Measurements from ENCODE around the gene TRAF3IP1.
"Not testable (repeated sequence)": the region's sequence is repeated elsewhere in the genome, so short reads cannot be mapped to it uniquely, and the experiment has no call there.

TRAF3IP1 gene

DNA sequence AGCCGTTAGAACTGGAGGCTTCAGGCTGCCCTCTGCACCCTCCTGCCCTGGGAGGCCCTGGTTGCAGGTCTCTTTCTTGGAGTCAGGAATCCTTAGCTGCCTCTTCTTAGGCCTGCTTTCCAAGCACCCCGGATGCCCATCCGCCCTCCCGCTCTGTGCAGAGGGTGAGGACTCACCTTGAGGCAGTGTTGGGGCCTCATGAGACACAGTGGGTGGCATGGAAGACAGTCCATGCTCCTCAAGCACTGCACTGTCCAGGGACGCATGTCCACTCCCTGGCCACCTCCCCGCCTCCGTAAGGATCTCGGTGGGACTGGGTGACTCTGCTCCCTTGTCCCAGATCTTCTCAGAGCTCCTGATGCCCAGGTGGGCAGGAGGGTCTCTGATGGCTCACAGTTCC lies 5.7 kb upstream of the TRAF3IP1 start:
- H3K9me3 ChIP-seq (ENCODE audit: control insufficient read depth, low read length) = no peaks in the 10 kb centered on the region
- no peaks in the 10 kb centered on the region for H3K4me1 ChIP-seq (ENCODE audit: control insufficient read depth, insufficient read depth, low read length, poor library complexity, severe bottlenecking)
- no peaks in the 10 kb centered on the region for H3K36me3 ChIP-seq (ENCODE audit: control insufficient read depth, insufficient read depth, low read length)
- WGBS, 2 experiments (ENCODE audit: insufficient coverage in 2 of 2) = 93 to 96% methylated on average over 6 to 7 of the region's 8 CpGs
- no peak overlapping the region for H3K4me3 ChIP-seq (ENCODE audit: extremely low read depth, insufficient read depth, low read length, poor library complexity, severe bottlenecking)
- H3K27ac ChIP-seq (ENCODE audit: low read depth, low read length, severe bottlenecking) = no peak overlapping the region

DNA sequence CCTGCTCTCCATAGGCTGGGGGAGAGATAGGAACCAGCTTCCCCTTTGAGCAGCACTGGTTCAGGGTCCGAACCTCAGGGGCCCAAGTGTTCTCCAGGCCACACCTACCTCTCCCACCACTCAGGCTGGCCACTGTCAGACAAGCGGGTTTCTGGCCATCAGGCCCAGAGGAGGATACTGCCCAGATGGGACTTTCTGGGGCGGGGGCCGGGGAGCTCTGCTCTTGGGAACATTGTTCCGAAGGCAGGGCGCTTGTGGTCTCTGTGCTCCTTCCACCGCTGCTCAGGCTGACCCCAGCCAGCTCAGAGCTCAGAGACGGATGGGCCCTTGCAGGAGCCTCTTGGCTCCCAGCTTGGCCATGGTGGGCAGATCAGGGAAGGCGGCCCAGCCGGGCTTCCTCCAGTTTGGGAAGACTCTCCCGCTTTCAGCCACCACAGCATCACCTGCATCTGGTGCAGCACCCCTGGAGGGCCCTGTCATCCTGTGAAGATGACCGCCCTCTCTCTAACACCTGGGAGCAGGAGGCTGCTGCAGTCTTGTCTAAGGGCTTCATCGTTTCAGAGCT lies 5.2 kb upstream of the TRAF3IP1 start:
- 90 to 92% methylated on average over 13 of the region's 13 CpGs for WGBS, 2 experiments (ENCODE audit: insufficient coverage in 2 of 2)
- Histone ChIP-seq H3K36me3 (ENCODE audit: control insufficient read depth, insufficient read depth, low read length) (no peaks in the 10 kb centered on the region), H3K4me3 (ENCODE audit: extremely low read depth, insufficient read depth, low read length, poor library complexity, severe bottlenecking) (no peak overlapping the region), H3K4me1 (ENCODE audit: control insufficient read depth, insufficient read depth, low read length, poor library complexity, severe bottlenecking) (no peaks in the 10 kb centered on the region), H3K27ac (ENCODE audit: low read depth, low read length, severe bottlenecking) (no peak overlapping the region), H3K9me3 (ENCODE audit: control insufficient read depth, low read length) (no peaks in the 10 kb centered on the region)

DNA sequence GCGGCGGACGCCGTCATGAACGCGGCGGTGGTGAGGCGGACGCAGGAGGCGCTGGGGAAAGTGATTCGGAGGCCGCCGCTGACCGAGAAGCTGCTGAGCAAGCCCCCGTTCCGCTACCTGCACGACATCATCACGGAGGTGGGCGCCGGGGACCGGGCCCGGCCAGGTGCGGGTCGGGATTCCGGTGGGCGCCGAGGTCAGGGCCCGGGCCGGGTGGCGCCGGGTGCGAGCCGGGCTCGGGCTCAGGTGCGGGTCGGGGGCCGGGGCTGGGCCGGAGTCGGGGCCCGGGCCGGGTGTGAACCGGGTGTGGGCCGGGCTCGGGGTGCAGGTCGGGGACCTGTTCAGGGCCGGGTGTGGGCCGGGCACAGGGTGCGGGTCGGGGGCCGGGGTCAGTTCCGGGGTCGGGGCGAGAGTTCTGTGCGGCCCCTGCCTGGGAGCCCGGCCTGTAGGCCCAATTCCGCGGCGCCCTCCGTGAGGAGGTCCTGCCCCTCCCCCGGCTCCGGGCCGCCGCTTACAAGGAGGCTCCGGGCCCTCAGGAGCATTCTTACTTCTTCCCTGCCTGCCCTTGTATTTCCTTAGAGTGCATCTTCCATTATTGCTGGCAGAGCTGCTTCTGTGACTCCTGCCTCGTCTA lies 447 bp downstream of the TRAF3IP1 start:
- no peaks in the 10 kb centered on the region for H3K4me1 ChIP-seq (ENCODE audit: control insufficient read depth, insufficient read depth, low read length, poor library complexity, severe bottlenecking)
- H3K36me3 ChIP-seq (ENCODE audit: control insufficient read depth, insufficient read depth, low read length) = peaks cover 26% of the 10 kb centered on the region
- peak overlapping the region; percentile 55 for H3K4me3 ChIP-seq (ENCODE audit: extremely low read depth, insufficient read depth, low read length, poor library complexity, severe bottlenecking)
- no peaks in the 10 kb centered on the region for H3K9me3 ChIP-seq (ENCODE audit: control insufficient read depth, low read length)
- 1% methylated on average over 29 to 63 of the region's 65 CpGs for whole genome bisulfite sequencing, 2 experiments (ENCODE audit: insufficient coverage in 2 of 2)
- no peak overlapping the region for H3K27ac ChIP-seq (ENCODE audit: low read depth, low read length, severe bottlenecking)

DNA sequence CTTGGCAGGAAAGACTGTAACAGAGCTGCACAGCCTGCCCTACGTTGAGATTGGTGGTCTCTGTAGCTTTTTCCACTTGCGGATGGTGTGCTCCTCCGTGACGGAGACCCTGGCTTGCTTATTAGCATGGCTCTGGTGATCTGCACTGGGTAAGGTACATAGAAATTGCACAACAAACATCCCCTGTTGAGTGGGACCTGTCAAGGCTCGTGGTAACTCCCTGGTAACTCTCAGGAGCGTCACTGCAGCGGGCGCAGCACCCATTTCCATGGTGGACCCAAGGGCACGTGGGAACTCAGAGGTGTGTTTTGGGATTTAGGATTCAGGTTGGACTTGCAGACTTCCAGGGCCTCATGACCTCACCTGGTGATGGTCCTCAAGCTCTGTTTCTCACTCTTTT lies 1.1 kb downstream of the TRAF3IP1 start:
- Histone ChIP-seq H3K4me1 (ENCODE audit: control insufficient read depth, insufficient read depth, low read length, poor library complexity, severe bottlenecking) (no peaks in the 10 kb centered on the region), H3K9me3 (ENCODE audit: control insufficient read depth, low read length) (no peaks in the 10 kb centered on the region), H3K27ac (ENCODE audit: low read depth, low read length, severe bottlenecking) (no peak overlapping the region), H3K4me3 (ENCODE audit: extremely low read depth, insufficient read depth, low read length, poor library complexity, severe bottlenecking) (peak overlapping the region; percentile 55), H3K36me3 (ENCODE audit: control insufficient read depth, insufficient read depth, low read length) (peaks cover 29% of the 10 kb centered on the region)
- 81 to 100% methylated on average over 4 to 7 of the region's 9 CpGs for WGBS, 2 experiments (ENCODE audit: insufficient coverage in 2 of 2)

DNA sequence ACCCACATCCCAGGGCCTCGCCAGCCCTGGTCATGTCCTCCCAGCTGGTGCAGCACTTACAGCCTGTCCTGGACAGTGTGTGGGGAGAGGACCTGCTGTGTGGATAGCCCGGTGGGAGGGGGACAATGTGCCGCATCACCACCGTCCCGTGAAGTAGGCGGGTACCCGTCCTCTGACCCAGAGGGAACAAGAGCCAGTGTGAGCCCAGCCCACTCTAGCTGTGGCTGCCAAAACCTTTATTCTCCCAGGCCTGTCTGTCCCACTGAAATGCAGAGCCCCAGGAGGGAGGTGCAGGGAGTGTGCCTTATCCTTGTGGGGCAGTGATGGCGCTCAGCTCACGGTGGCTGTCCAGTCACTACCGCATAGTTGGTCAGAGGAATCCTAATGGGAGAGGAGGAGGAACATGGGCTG lies 1.7 kb downstream of the TRAF3IP1 start:
- 86 to 92% methylated on average over 9 to 10 of the region's 10 CpGs for WGBS, 2 experiments (ENCODE audit: insufficient coverage in 2 of 2)
- H3K27ac ChIP-seq (ENCODE audit: low read depth, low read length, severe bottlenecking) = no peak overlapping the region
- H3K4me3 ChIP-seq (ENCODE audit: extremely low read depth, insufficient read depth, low read length, poor library complexity, severe bottlenecking) = no peak overlapping the region
- H3K9me3 ChIP-seq (ENCODE audit: control insufficient read depth, low read length) = no peaks in the 10 kb centered on the region
- H3K4me1 ChIP-seq (ENCODE audit: control insufficient read depth, insufficient read depth, low read length, poor library complexity, severe bottlenecking) = no peaks in the 10 kb centered on the region
- H3K36me3 ChIP-seq (ENCODE audit: control insufficient read depth, insufficient read depth, low read length) = peaks cover 34% of the 10 kb centered on the region

DNA sequence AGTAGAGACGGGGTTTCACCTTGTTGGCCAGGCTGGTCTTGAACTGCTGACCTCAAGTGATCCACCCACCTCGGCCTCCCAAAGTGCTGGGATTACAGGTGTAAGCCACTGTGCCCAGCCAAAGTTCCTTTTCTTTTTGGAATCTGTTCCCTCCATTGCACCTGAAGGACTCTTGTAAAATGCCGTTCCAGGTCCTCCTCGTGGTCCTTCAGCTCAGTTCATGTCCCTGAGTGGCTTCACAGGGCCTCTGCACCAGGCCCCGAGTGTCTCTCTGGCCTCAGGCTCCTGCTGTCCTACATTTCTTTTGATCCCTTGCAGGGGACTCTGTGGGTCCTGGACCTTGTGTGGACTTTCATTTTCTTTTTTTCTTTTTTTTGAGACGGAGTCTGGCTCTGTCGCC lies 3.9 kb downstream of the TRAF3IP1 start:
- H3K9me3 ChIP-seq (ENCODE audit: control insufficient read depth, low read length); H3K4me1 ChIP-seq (ENCODE audit: control insufficient read depth, insufficient read depth, low read length, poor library complexity, severe bottlenecking); H3K27ac ChIP-seq (ENCODE audit: low read depth, low read length, severe bottlenecking); H3K4me3 ChIP-seq (ENCODE audit: extremely low read depth, insufficient read depth, low read length, poor library complexity, severe bottlenecking): not testable (repeated sequence)
- H3K36me3 ChIP-seq (ENCODE audit: control insufficient read depth, insufficient read depth, low read length) = peaks cover 55% of the 10 kb centered on the region
- 92 to 100% methylated on average over 7 of the region's 7 CpGs for WGBS, 2 experiments (ENCODE audit: insufficient coverage in 2 of 2)

DNA sequence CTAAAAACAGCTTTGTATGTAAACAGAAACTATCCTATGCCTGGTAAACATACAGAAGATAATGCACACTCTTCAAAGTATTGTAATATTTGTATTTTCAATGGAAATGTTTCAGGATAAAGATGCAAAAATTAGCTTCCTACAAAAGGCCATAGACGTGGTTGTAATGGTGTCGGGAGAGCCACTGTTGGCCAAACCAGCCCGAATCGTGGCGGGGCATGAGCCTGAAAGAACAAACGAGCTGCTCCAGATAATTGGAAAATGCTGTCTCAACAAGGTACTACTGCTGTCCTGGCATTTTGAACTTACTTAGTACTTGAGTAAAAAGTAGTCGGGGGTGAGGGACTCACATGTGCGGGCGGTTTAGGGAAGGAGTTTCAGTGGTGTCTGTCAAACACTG lies 5.4 kb downstream of the TRAF3IP1 start:
- no peaks in the 10 kb centered on the region for H3K4me1 ChIP-seq (ENCODE audit: control insufficient read depth, insufficient read depth, low read length, poor library complexity, severe bottlenecking)
- no peak overlapping the region for H3K27ac ChIP-seq (ENCODE audit: low read depth, low read length, severe bottlenecking)
- no peak overlapping the region for H3K4me3 ChIP-seq (ENCODE audit: extremely low read depth, insufficient read depth, low read length, poor library complexity, severe bottlenecking)
- no peaks in the 10 kb centered on the region for H3K9me3 ChIP-seq (ENCODE audit: control insufficient read depth, low read length)
- H3K36me3 ChIP-seq (ENCODE audit: control insufficient read depth, insufficient read depth, low read length) = peaks cover 67% of the 10 kb centered on the region
- WGBS, 2 experiments (ENCODE audit: insufficient coverage in 2 of 2) = 95 to 98% methylated on average over 9 of the region's 9 CpGs

DNA sequence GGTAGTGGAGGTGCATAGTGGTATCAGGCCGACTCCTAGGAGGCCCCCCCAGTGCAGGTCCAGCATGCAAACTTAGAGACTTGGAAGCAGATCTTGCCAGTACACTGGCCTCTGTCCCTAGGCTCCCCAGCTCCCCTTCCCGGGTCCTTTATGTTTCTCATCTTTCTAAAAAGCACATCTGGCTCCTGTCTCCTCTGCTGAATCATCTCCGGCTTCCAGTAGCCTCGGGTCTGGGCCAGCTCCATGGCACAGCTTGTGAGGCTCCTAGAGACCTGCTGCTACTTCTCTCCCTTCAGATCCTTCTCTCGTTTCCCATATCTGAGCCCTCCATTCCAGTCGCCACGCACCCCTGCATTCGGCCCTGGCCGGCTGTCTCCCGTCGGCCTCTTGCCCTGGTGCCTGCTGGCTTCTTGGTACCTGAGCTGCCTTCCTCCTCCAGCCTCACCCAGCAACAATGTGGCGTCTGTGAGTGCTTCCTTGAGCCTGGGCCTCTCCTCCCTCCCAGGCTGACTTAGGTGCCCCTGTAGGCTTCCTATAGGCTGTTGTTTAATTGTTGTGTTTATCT lies 6.6 kb downstream of the TRAF3IP1 start:
- no peaks in the 10 kb centered on the region for H3K9me3 ChIP-seq (ENCODE audit: control insufficient read depth, low read length)
- H3K27ac ChIP-seq (ENCODE audit: low read depth, low read length, severe bottlenecking) = no peak overlapping the region
- no peak overlapping the region for H3K4me3 ChIP-seq (ENCODE audit: extremely low read depth, insufficient read depth, low read length, poor library complexity, severe bottlenecking)
- H3K36me3 ChIP-seq (ENCODE audit: control insufficient read depth, insufficient read depth, low read length) = peaks cover 71% of the 10 kb centered on the region
- 87 to 95% methylated on average over 10 to 12 of the region's 12 CpGs for WGBS, 2 experiments (ENCODE audit: insufficient coverage in 2 of 2)
- H3K4me1 ChIP-seq (ENCODE audit: control insufficient read depth, insufficient read depth, low read length, poor library complexity, severe bottlenecking) = no peaks in the 10 kb centered on the region

DNA sequence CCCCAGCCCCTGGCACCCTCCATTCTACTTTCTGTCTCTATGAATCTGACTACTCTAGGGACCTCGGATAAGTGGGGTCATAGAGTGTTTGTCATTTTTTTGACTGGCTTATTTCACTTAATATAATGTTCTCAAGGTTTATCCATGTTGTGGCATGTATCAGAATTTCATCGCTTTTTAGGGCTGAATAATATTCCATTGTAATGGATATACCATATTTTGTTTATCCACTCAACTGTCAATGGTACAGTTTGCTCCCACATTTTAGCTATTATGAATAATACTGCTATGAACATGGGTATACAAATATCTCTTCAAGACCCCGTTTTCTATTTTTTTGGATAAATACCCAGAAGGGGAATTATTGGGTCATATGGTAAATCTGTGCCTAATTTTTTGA lies 7.4 kb downstream of the TRAF3IP1 start:
- H3K4me1 ChIP-seq (ENCODE audit: control insufficient read depth, insufficient read depth, low read length, poor library complexity, severe bottlenecking) = no peaks in the 10 kb centered on the region
- no peak overlapping the region for H3K4me3 ChIP-seq (ENCODE audit: extremely low read depth, insufficient read depth, low read length, poor library complexity, severe bottlenecking)
- WGBS, 2 experiments (ENCODE audit: insufficient coverage in 2 of 2) = no CpG with 5 or more reads among the region's 3 CpGs
- no peaks in the 10 kb centered on the region for H3K9me3 ChIP-seq (ENCODE audit: control insufficient read depth, low read length)
- no peak overlapping the region for H3K27ac ChIP-seq (ENCODE audit: low read depth, low read length, severe bottlenecking)
- H3K36me3 ChIP-seq (ENCODE audit: control insufficient read depth, insufficient read depth, low read length) = peaks cover 70% of the 10 kb centered on the region

DNA sequence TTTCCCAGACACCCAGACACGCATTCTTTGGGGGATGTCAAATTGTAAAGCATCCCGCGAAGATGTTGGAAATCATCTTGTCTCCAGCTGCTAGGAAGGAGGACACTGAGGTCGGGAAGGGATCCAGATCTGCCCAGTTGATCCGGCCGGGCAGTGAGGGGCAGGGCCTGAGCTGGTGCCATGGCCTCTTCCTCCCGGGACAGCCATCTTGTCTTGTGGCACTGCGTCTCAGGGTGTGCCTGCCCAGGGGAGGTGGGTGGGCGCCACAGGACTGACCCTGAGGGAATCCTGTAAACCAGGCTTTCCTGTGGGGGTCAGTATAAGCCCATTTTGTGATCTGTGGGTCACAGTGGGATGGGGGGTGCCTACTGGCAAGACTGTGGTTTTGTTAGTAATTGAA lies 10.1 kb downstream of the TRAF3IP1 start:
- no peaks in the 10 kb centered on the region for H3K4me1 ChIP-seq (ENCODE audit: control insufficient read depth, insufficient read depth, low read length, poor library complexity, severe bottlenecking)
- 94% methylated on average over 8 to 9 of the region's 9 CpGs for WGBS, 2 experiments (ENCODE audit: insufficient coverage in 2 of 2)
- H3K36me3 ChIP-seq (ENCODE audit: control insufficient read depth, insufficient read depth, low read length) = peaks cover 63% of the 10 kb centered on the region
- no peak overlapping the region for H3K4me3 ChIP-seq (ENCODE audit: extremely low read depth, insufficient read depth, low read length, poor library complexity, severe bottlenecking)
- H3K9me3 ChIP-seq (ENCODE audit: control insufficient read depth, low read length) = no peaks in the 10 kb centered on the region
- no peak overlapping the region for H3K27ac ChIP-seq (ENCODE audit: low read depth, low read length, severe bottlenecking)

DNA sequence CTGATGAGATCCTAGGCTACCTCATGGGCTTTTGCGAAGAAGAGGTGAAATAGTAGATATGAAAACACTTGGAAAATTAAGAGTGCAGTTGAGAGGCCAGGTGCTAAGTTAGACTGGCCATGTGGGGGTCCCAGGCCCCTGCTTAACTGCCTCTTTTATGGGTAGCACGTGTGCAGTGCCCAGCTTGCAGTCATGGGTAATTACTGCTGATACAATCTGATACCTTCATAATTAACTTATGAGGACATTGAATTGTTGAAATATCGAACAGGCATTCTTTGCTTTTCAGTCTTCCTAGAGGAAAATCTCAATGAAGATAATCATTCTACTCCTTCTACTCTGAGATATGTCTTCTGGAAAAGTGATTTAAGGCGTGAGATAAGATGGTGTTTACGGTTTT lies 11.6 kb downstream of the TRAF3IP1 start:
- Histone ChIP-seq H3K4me3 (ENCODE audit: extremely low read depth, insufficient read depth, low read length, poor library complexity, severe bottlenecking) (no peak overlapping the region), H3K4me1 (ENCODE audit: control insufficient read depth, insufficient read depth, low read length, poor library complexity, severe bottlenecking) (no peaks in the 10 kb centered on the region), H3K27ac (ENCODE audit: low read depth, low read length, severe bottlenecking) (no peak overlapping the region), H3K36me3 (ENCODE audit: control insufficient read depth, insufficient read depth, low read length) (peaks cover 63% of the 10 kb centered on the region), H3K9me3 (ENCODE audit: control insufficient read depth, low read length) (no peaks in the 10 kb centered on the region)
- 89% methylated on average over 3 of the region's 5 CpGs; no CpG with 5 or more reads in 1 of the 2 experiments for WGBS, 2 experiments (ENCODE audit: insufficient coverage in 2 of 2)

All from mesodermal cell (in vitro differentiated cells).